Measurements from ENCODE around the gene WDR43.

The WDR43 gene

GRCh38 chr2:28990445-28990844 is 96.0 kb downstream of the WDR43 start:
- H3K4me3 ChIP-seq (ENCODE audit: low read depth, low read length) = no peak overlapping the region

- no peak overlapping the region for H3K4me3 ChIP-seq (ENCODE audit: low read depth, low read length)
These were observed 96.6 kb downstream of the WDR43 start for GRCh38 chr2:28991021-28991420.

GRCh38 chr2:28991460-28991859 is 97.0 kb downstream of the WDR43 start:
- H3K4me3 ChIP-seq (ENCODE audit: low read depth, low read length) = no peak overlapping the region

DNA sequence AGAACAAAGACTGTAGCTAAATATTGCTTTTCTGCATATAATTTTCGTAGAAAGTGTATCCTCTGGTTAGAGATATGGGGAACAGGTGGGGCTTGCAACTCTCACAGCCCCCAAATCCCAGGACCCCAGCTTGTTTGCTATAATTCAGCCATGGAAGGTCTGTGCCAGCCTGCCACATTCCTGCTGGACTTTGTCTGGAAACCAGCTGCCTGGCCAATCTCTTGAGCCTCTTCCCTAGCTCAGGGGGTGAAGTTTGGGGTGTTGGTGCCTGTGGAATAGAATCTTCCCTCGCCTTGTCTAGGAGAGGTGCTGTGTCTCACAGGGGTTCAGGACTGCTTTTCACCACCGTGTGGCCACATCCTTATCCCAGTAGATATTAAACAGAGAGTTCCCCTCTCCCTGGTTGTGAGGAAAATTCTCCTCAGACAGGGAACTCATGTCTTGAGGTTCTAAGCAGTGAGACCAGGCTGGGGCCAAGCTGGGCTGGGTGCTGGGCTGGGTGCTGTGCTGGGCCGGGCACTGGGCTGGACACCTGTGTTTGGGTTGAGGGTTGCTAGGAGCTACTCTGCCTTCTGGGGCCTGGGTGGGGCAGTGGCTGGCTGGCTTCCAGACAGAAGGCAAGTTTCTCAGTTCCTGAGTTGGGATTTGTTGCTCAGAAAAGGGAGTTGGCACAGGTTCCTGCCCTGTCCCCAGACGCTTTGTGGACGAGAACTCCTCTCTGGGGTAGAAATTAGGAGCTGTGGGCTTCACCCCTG is 98.9 kb downstream of the WDR43 start:
- no peak overlapping the region for H3K4me3 ChIP-seq (ENCODE audit: low read depth, low read length)

DNA sequence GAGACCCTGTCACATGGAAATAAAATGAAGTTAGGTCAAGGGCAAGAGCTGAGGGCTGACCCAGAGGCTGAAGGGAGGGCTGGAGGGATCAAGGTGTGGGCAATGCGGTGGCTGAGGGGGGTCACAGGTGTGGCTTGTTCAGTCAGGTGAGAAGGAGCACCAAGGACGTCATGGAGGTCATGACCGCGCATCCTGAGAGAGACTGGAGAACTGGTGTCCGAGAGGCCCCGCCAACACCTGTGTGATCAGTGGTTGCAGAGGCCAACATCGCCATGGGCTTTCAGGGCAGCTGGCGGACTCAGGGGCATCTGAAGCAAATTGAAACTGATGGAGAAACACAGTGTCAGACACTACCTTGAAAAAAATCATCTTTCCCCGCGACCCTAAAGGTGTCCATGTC is 99.6 kb downstream of the WDR43 start:
- no peak overlapping the region for H3K4me3 ChIP-seq (ENCODE audit: low read depth, low read length)

DNA sequence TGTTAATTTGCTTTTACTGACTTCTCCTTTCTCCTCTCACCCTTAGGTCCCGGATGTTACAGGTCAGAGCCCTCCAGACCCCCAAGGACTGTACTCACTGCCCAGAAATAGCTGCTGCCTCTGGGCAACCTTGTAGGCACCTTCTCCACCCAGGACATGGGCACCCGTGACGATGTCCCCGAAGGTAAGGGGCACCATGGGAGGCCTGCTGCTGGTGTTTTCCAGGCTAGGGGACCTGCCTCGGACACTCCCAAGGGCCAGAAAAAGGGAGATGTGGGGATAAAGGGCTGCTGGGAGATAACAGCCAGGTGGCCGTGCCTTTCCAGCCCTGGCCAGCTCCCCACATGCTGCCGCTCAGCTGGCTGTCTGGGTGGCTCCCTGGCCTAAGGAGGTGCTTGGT is 100.2 kb downstream of the WDR43 start:
- H3K4me3 ChIP-seq (ENCODE audit: low read depth, low read length) = no peak overlapping the region

DNA sequence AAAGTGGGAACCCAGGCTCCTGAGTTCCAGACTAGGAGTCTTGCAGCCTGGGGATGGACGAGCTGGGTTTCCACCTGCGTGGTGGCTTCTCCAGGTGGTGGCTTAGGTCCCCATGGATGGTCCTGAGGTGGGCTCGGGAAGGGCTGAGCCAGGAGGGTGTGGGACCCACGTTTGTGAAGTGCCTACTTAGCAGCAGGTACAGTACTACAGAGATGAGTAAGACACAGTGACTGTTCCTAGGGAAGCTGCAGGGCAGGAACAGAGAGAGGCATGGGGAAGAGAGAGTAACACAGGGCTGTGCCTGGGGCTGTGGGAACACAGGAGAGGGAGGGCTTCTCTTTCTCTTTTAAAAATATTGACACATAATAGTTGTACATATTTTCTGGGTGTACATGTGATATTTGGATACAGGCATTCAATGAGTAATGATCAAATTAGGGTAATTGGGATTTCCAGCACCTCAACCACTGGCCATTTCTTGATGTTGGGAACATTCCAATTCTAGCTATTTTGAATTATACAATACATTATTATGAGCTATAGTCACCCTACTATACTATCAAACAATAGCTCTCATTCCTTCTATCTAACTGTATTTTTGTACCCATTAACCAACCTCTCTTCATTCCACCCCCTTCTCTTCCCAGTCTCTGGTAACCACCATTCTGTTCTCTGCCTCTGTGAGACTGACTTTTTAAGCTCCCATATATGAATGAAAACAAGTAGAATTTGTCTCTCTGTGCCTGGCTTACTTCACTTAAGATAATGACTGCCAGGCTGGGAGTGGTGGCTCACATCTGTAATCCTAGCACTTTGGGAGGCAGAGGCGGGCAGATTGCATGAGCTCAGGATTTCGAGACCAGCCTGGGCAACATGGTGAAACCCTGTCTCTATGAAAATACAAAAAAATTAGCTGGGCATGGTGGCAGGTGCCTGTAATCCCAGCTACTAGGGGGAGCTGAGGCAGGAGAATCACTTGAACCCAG is 101.6 kb downstream of the WDR43 start:
- H3K4me3 ChIP-seq (ENCODE audit: low read depth, low read length) = no peak overlapping the region

DNA sequence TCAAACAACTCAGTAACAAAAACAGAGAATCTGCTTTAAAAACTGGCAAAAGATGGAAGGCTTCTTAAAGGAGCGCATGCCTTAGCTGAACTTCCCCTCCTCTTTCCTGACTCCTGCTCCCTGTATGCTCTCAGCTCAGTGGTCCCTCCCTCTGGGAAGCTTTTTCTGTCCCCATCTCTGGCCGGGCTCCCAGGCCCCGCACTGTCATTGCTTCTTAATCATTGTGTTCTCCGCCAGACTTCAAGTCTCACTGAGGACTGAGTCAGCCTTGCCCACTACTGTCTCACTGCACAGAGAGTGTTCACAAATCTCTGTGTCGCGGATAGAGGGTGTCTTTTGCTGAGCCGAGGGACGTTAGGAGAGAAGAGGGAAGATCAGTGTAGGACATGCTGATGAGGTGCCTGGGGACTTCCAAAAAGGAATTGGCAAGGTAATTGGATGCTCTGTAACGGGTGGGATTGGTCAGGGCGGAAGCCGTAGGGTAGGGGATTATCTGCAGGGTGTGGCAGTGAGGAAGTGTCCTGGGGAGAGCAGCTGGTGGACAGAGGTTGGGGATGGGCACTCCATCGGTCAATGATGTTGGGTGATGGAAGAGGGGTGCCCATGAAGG is 102.9 kb downstream of the WDR43 start:
- no peak overlapping the region for H3K4me3 ChIP-seq (ENCODE audit: low read depth, low read length)

Measured in iPS-11a (cell line).